Choroid plexus epithelial cell (primary cell): Measurements from ENCODE around the gene OR13C4.

Source experiments
- DNase-seq: peaks from one replicate; pipeline ENCODE4 v3.0.0-alpha.2; 2010; ENCODE audit warnings: low read depth
- H3K4me3 ChIP-seq: 2 replicates; pipeline ENCODE4 v1.5.1; 2011; ENCODE audit warnings: low read depth, mild to moderate bottlenecking, control low read depth, low read length, moderate library complexity
- TF ChIP-seq, protein P1 (sequence below): conservative IDR thresholded peaks from 2 replicates; pipeline ENCODE4 v1.5.1; 2011; ENCODE audit warnings: low read depth, mild to moderate bottlenecking, control low read depth, inconsistent platforms, low read length, moderate library complexity

Gene OR13C4

GRCh38 chr9:104503440-104503839, 23.6 kb downstream of the OR13C4 start:
- H3K4me3 ChIP-seq = no peak overlapping the region
- no peak for DNase-seq
- TF ChIP-seq, protein P1, sequence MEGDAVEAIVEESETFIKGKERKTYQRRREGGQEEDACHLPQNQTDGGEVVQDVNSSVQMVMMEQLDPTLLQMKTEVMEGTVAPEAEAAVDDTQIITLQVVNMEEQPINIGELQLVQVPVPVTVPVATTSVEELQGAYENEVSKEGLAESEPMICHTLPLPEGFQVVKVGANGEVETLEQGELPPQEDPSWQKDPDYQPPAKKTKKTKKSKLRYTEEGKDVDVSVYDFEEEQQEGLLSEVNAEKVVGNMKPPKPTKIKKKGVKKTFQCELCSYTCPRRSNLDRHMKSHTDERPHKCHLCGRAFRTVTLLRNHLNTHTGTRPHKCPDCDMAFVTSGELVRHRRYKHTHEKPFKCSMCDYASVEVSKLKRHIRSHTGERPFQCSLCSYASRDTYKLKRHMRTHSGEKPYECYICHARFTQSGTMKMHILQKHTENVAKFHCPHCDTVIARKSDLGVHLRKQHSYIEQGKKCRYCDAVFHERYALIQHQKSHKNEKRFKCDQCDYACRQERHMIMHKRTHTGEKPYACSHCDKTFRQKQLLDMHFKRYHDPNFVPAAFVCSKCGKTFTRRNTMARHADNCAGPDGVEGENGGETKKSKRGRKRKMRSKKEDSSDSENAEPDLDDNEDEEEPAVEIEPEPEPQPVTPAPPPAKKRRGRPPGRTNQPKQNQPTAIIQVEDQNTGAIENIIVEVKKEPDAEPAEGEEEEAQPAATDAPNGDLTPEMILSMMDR = no peak

GRCh38 chr9:104494808-104495207, 32.2 kb downstream of the OR13C4 start:
- DNase-seq = peak; percentile 11
- no peak overlapping the region for H3K4me3 ChIP-seq
- TF ChIP-seq, protein P1 = peak; percentile 15

DNA sequence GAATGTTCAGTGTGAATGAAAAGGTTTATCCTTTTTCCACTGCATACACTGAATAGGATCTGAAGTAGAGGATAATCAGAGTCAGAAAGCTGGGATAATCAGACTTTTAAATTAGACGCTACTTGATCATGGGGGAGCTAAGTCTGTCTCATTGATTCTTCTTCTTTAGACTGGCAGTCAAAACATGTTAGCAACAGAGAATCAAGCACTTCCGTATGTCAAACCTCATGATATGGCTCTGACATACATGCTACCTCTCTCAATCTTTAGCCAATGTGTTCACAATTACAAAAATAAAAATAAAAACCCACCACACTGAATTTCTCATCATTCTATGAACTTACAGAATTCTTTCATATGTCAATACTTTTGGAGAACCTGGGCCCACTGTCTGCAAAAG, 42.0 kb downstream of the OR13C4 start:
- no peak overlapping the region for H3K4me3 ChIP-seq
- TF ChIP-seq, protein P1 = no peak
- no peak for DNase-seq

GRCh38 chr9:104482921-104483570, 44.0 kb downstream of the OR13C4 start:
- TF ChIP-seq, protein P1 = no peak
- DNase-seq = no peak
- H3K4me3 ChIP-seq = no peak overlapping the region
